RWPE1 (cell line): ENCODE results near the gene ATXN2.
"Not testable (repeated sequence)": the region's sequence is repeated elsewhere in the genome, so short reads cannot be mapped to it uniquely, and the experiment has no call there.

Experiments used
- CTCF ChIA-PET: fragments of 350-600 bp; sonication (Branson Sonifier 250); formaldehyde crosslinking; extraction: SDS; loops from one replicate; lab custom pipeline; 2021; lab: Yijun Ruan, JAX
- POLR2A ChIA-PET: fragments of 400-600 bp; formaldehyde crosslinking; extraction: SDS; loops from one replicate; lab custom pipeline; 2020; ENCODE audit warnings: antibody characterized with exemption; ENCODE audit not compliant: low non-redundant PET; lab: Yijun Ruan, JAX
- DNase-seq: peaks from one replicate; pipeline ENCODE4 v3.0.0; 2012; ENCODE audit warnings: low spot score
- H3K27ac ChIP-seq: fragments of 450-650 bp; 2 replicates; pipeline ENCODE4 v1.5.1; 2017
- TF ChIP-seq, protein P1 (sequence below): fragments of 450-650 bp; conservative IDR thresholded peaks from 2 replicates; pipeline ENCODE4 v1.5.1; 2017; ENCODE audit warnings: low read depth, mild to moderate bottlenecking

Gene ATXN2

DNA sequence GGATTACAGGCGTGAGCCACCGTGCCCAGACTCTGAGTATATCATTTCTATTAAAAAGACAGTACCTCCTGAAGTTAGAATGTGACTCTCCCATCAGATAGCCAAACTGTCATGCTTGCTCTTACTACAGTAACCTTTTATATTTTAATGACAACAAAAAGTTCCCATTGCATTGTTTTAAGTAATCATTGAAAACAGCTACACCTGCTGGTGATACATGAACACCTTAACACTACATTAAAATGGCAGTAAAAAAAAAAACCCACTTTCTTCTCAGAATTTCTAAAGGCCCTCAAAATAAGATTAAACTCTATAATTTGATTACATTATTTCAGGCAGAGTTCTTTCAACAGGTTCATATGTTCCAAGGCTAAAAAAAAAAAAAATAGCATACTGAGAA is 116.7 kb downstream of the ATXN2 start:
- no peak overlapping the region for H3K27ac ChIP-seq
- CTCF ChIA-PET = no interaction called here
- POLR2A ChIA-PET = no interaction called here
- TF ChIP-seq, protein P1, sequence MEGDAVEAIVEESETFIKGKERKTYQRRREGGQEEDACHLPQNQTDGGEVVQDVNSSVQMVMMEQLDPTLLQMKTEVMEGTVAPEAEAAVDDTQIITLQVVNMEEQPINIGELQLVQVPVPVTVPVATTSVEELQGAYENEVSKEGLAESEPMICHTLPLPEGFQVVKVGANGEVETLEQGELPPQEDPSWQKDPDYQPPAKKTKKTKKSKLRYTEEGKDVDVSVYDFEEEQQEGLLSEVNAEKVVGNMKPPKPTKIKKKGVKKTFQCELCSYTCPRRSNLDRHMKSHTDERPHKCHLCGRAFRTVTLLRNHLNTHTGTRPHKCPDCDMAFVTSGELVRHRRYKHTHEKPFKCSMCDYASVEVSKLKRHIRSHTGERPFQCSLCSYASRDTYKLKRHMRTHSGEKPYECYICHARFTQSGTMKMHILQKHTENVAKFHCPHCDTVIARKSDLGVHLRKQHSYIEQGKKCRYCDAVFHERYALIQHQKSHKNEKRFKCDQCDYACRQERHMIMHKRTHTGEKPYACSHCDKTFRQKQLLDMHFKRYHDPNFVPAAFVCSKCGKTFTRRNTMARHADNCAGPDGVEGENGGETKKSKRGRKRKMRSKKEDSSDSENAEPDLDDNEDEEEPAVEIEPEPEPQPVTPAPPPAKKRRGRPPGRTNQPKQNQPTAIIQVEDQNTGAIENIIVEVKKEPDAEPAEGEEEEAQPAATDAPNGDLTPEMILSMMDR = 0 out of 2 replicates have a peak, but pooled peaks have one; percentile 29
- peak; percentile 8 for DNase-seq

GRCh38 chr12:111471236-111471635 is 127.9 kb downstream of the ATXN2 start:
- ChIA-PET CTCF (no interaction called here), POLR2A (no interaction called here)
- DNase-seq = no peak
- TF ChIP-seq, protein P1 = no peak
- H3K27ac ChIP-seq = no peak overlapping the region

- CTCF ChIA-PET = no interaction called here
- TF ChIP-seq, protein P1 = no peak
- DNase-seq = no peak
- H3K27ac ChIP-seq = no peak overlapping the region
- POLR2A ChIA-PET = no interaction called here
These were observed 129.7 kb downstream of the ATXN2 start for GRCh38 chr12:111469401-111469800.

DNA sequence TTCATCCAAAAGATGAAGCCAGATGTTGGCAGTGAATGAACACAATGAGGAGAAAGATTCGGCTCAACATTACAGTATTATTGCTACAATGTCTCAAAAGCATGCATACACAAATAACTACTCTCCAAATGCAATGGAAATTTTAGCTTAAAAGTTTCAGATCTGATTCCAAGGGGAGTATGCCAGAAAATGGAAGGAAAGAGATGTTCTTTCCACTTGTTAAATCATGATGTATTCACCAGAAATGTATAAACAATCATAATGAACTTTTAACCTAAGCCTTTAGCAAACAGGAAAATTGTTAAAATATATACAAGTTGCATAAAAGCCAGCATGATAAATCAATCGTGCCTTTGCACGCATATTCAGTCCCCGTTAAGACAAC is 131.3 kb downstream of the ATXN2 start:
- ChIA-PET POLR2A (no interaction called here), CTCF (interaction anchor here (0.5 kb wide), 1 partner anchor 71 kb away, joined by 3 read pairs; no protein-coding TSS in a partner anchor)
- TF ChIP-seq, protein P1 = no peak
- DNase-seq = no peak
- no peak overlapping the region for H3K27ac ChIP-seq

GRCh38 chr12:111467092-111467856 is 131.8 kb downstream of the ATXN2 start:
- CTCF ChIA-PET = interaction anchor here (0.6 kb wide), 1 partner anchor 10 kb away, joined by 7 read pairs; no protein-coding TSS in a partner anchor
- POLR2A ChIA-PET = interaction anchor here (0.6 kb wide), 1 partner anchor 434 kb away, joined by 3 read pairs; no protein-coding TSS in a partner anchor
- DNase-seq = no peak
- TF ChIP-seq, protein P1 = no peak
- no peak overlapping the region for H3K27ac ChIP-seq

GRCh38 chr12:111462210-111462769 is 136.8 kb downstream of the ATXN2 start:
- DNase-seq = no peak
- CTCF ChIA-PET = interaction anchor here (1.2 kb wide), 1 partner anchor 10 kb away, joined by 3 read pairs; no protein-coding TSS in a partner anchor
- POLR2A ChIA-PET = no interaction called here
- no peak overlapping the region for H3K27ac ChIP-seq
- TF ChIP-seq, protein P1 = no peak

DNA sequence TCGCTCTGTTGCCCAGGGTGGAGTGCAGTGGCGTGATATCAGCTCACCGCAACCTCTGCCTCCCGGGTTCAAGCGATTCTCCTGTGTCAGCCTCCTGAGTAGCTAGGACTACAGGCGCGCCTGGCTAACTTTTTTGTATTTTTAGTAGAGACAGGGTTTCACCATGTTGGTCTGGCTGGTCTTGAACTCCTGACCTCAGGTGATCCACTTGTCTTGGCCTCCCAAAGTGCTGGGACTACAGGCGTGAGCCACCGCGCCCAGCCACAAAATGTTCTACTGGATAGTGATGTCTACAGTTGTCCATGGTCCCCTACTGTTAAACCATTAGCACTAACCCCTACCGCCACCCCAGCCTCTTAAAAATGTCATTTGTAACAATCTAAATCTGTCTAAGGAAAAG is 139.0 kb downstream of the ATXN2 start:
- H3K27ac ChIP-seq, DNase-seq, POLR2A ChIA-PET, CTCF ChIA-PET: not testable (repeated sequence)
